SK-N-SH (cell line): ENCODE data around the gene SH3BGRL2. TPM values are rescaled to one million over a fixed set of nuclear protein-coding genes. Genes with fewer than 3 reads are reported as not detected.

Source experiments
- CTCF ChIA-PET: fragments of 300-600, 350-600 bp; formaldehyde crosslinking; extraction: SDS; loops from one replicate; lab custom pipeline; 2021; lab: Yijun Ruan, JAX
- POLR2A ChIA-PET: fragments of 350-600 bp; sonication (Branson Sonifier 250); formaldehyde crosslinking; extraction: SDS; loops from one replicate; lab custom pipeline; 2020; ENCODE audit warnings: antibody characterized with exemption, inconsistent platforms; lab: Yijun Ruan, JAX
- DNase-seq: peaks from one replicate; pipeline ENCODE4 v3.0.0; 2012
- H2AFZ ChIP-seq: fragments of 200-600 bp; sonication (generic); 2 replicates; pipeline ENCODE4 v1.8.1; 2016; ENCODE audit warnings: antibody characterized with exemption, mild to moderate bottlenecking, low read depth
- H3F3A ChIP-seq: fragments of 200-600 bp; sonication (generic); replicated peaks from 2 replicates; pipeline ENCODE3; 2016; ENCODE audit warnings: antibody characterized with exemption, mild to moderate bottlenecking; ENCODE audit not compliant: insufficient read depth
- H3K27ac ChIP-seq, 2 experiments: fragments of 200-500 bp in 1 of 2; fragments of 200-600 bp in 1 of 2; sonication (Bioruptor generic) in 1 of 2; sonication (generic), shearing (Covaris generic) in 1 of 2; 2 replicates each; pipeline versions ENCODE4 v1.5.1 to v1.6.1; 2014 to 2016; ENCODE audit warnings: low read depth in 2 of 2, inconsistent platforms in 1 of 2, low read length in 1 of 2, mild to moderate bottlenecking in 1 of 2, mixed read lengths in 1 of 2
- H3K27me3 ChIP-seq: fragments of 200-600 bp; sonication (generic), shearing (Covaris generic); 2 replicates; pipeline ENCODE4 v1.6.1; 2016; ENCODE audit warnings: mixed run types; ENCODE audit not compliant: insufficient read depth
- H3K36me3 ChIP-seq, 2 experiments: fragments of 200-500 bp in 1 of 2; fragments of 200-600 bp in 1 of 2; sonication (Bioruptor generic) in 1 of 2; sonication (generic) in 1 of 2; replicated peaks in 1 of 2; 2 replicates each; pipeline versions ENCODE3 to v1.5.1; 2014 to 2016; ENCODE audit warnings: low read length in 1 of 2, mild to moderate bottlenecking in 1 of 2; ENCODE audit not compliant: insufficient read depth in 2 of 2, control insufficient read depth in 1 of 2
- H3K4me1 ChIP-seq, 2 experiments: fragments of 200-500 bp in 1 of 2; fragments of 200-600 bp in 1 of 2; sonication (Bioruptor generic) in 1 of 2; sonication (generic), shearing (Covaris generic) in 1 of 2; 2 replicates each; pipeline versions ENCODE4 v1.5.1 to v1.6.1; 2014 to 2016; ENCODE audit warnings: low read depth in 1 of 2, low read length in 1 of 2, mixed run types in 1 of 2; ENCODE audit not compliant: insufficient read depth in 2 of 2, control insufficient read depth in 1 of 2
- H3K4me2 ChIP-seq: fragments of 200-600 bp; sonication (generic), shearing (Covaris generic); 2 replicates; pipeline ENCODE4 v1.6.1; 2017; ENCODE audit warnings: mixed run types
- H3K4me3 ChIP-seq, 2 experiments: fragments of 200-500 bp in 1 of 2; fragments of 200-600 bp in 1 of 2; sonication (Bioruptor generic) in 1 of 2; sonication (generic), shearing (Covaris generic) in 1 of 2; 2 replicates each; pipeline versions ENCODE4 v1.5.1 to v1.8.1; 2014 to 2016; ENCODE audit warnings: low read depth in 2 of 2, inconsistent platforms in 1 of 2, low read length in 1 of 2, mild to moderate bottlenecking in 1 of 2, mixed read lengths in 1 of 2, moderate library complexity in 1 of 2
- H3K79me2 ChIP-seq: fragments of 200-600 bp; sonication (generic); 2 replicates; pipeline ENCODE4 v1.8.1; 2017; ENCODE audit warnings: mild to moderate bottlenecking; ENCODE audit not compliant: insufficient read depth
- H3K9ac ChIP-seq: fragments of 200-600 bp; sonication (generic); 2 replicates; pipeline ENCODE4 v1.6.1; 2017; ENCODE audit warnings: mixed run types
- H3K9me2 ChIP-seq: fragments of 200-600 bp; sonication (generic); 2 replicates; pipeline ENCODE4 v1.6.1; 2017; ENCODE audit warnings: mixed run types
- H3K9me3 ChIP-seq: fragments of 200-600 bp; sonication (generic); 2 replicates; pipeline ENCODE4 v1.6.1; 2017; ENCODE audit warnings: mixed run types, mild to moderate bottlenecking, moderate library complexity
- H4K20me1 ChIP-seq: fragments of 200-600 bp; sonication (generic); 2 replicates; pipeline ENCODE4 v1.6.1; 2017; ENCODE audit warnings: mild to moderate bottlenecking, mixed run types; ENCODE audit not compliant: insufficient read depth
- ELF1 ChIP-seq: IDR thresholded peaks from 2 replicates; pipeline ENCODE4 v1.4.0; 2012
- NFIC ChIP-seq: IDR thresholded peaks from 2 replicates; pipeline ENCODE4 v1.4.0; 2012; ENCODE audit warnings: borderline replicate concordance
- RAD21 ChIP-seq: IDR thresholded peaks from 2 replicates; pipeline ENCODE4 v1.6.1; 2012; ENCODE audit warnings: mild to moderate bottlenecking, low read length
- REST ChIP-seq: IDR thresholded peaks from 2 replicates; pipeline ENCODE4 v1.6.1; 2012; ENCODE audit warnings: mild to moderate bottlenecking, low read depth, low read length, moderate library complexity
- TCF12 ChIP-seq: IDR thresholded peaks from 2 replicates; pipeline ENCODE4 v1.4.0; 2012
- TEAD4 ChIP-seq: IDR thresholded peaks from 2 replicates; pipeline ENCODE4 v1.4.0; 2012; ENCODE audit warnings: mild to moderate bottlenecking, borderline replicate concordance; ENCODE audit not compliant: insufficient read depth
- USF1 ChIP-seq: IDR thresholded peaks from 2 replicates; pipeline ENCODE4 v1.4.0; 2012; ENCODE audit warnings: low read depth, borderline replicate concordance
- YY1 ChIP-seq: IDR thresholded peaks from 2 replicates; pipeline ENCODE4 v1.4.0; 2012; ENCODE audit warnings: low read depth, mild to moderate bottlenecking
- WGBS: methylation state at CpG from one replicate; pipeline ENCODE4 v1.1.6; 2017; ENCODE audit warnings: low lambda C conversion rate; 5-methylcytosine and 5-hydroxymethylcytosine counted together
- polyA plus RNA-seq, 3 experiments: library from polyadenylated mRNA; depleted of rRNA; stranded (reverse); fragments of >200 nt; gene quantifications; 2 replicates each; pipeline ENCODE4 v1.2.3, GENCODE V29; 2012
- TF ChIP-seq, protein P1 (sequence below): fragments of 200-600 bp; sonication (generic); IDR thresholded peaks from 2 replicates; pipeline ENCODE4 v1.6.1; 2017; ENCODE audit warnings: antibody characterized with exemption, mild to moderate bottlenecking, moderate library complexity
- TF ChIP-seq, protein P2 (sequence below): IDR thresholded peaks from 2 replicates; pipeline ENCODE4 v1.4.0; 2012; ENCODE audit warnings: low read depth, borderline replicate concordance

Gene SH3BGRL2
- polyA plus RNA-seq, 1 of the 3 experiments (the other 2 are of a cell fraction) = 1.4 TPM

DNA sequence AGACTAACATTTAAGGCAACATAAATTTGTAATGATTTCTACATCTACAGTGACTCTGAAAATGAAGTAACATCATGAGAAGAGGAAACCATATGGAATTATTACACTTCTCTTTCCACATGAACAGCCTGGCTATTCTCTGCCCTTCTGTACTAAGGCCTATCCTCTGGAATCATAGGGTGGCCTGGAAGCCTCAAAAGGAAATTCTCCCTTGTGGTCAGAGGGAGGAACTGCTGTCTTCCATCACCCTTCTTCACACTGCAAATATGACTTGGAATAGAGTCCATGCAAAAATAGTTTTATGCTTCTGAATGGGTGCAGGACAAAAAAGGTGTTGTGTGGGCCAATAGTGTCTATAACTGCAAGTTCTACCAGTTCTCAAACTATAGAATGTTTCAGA, 44.6 kb upstream of the SH3BGRL2 start:
- Histone ChIP-seq H3K9me3 (no peaks in the 10 kb centered on the region), H3K4me3 (no peak overlapping the region; a peak in 1 of 4 replicates), H3F3A (peaks cover 3% of the 10 kb centered on the region), H3K9ac (no peak overlapping the region), H3K9me2 (no peaks in the 10 kb centered on the region), H3K79me2 (no peaks in the 10 kb centered on the region), H3K4me1 (no peaks in the 10 kb centered on the region), H3K27me3 (no peaks in the 10 kb centered on the region), H3K4me2 (no peak overlapping the region), H4K20me1 (no peaks in the 10 kb centered on the region), H3K27ac (no peak overlapping the region), H2AFZ (no peak overlapping the region), H3K36me3 (no peaks in the 10 kb centered on the region)
- TF ChIP-seq REST (no peak), RAD21 (peak; percentile 27), TEAD4 (no peak), NFIC (no peak), YY1 (no peak)
- TF ChIP-seq, protein P1, sequence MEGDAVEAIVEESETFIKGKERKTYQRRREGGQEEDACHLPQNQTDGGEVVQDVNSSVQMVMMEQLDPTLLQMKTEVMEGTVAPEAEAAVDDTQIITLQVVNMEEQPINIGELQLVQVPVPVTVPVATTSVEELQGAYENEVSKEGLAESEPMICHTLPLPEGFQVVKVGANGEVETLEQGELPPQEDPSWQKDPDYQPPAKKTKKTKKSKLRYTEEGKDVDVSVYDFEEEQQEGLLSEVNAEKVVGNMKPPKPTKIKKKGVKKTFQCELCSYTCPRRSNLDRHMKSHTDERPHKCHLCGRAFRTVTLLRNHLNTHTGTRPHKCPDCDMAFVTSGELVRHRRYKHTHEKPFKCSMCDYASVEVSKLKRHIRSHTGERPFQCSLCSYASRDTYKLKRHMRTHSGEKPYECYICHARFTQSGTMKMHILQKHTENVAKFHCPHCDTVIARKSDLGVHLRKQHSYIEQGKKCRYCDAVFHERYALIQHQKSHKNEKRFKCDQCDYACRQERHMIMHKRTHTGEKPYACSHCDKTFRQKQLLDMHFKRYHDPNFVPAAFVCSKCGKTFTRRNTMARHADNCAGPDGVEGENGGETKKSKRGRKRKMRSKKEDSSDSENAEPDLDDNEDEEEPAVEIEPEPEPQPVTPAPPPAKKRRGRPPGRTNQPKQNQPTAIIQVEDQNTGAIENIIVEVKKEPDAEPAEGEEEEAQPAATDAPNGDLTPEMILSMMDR = peak; percentile 58
- ChIA-PET CTCF (interaction anchor here (1.0 kb wide), 1 partner anchor 11 kb away, joined by 3 read pairs; no protein-coding TSS in a partner anchor), POLR2A (no interaction called here)
- peak; percentile 52 for DNase-seq

GRCh38 chr6:79589701-79590100, 41.4 kb upstream of the SH3BGRL2 start:
- no peaks in the 10 kb centered on the region for H3K4me1 ChIP-seq
- H3K79me2 ChIP-seq = no peaks in the 10 kb centered on the region
- ChIA-PET POLR2A (no interaction called here), CTCF (no interaction called here)
- TF ChIP-seq, protein P2, sequence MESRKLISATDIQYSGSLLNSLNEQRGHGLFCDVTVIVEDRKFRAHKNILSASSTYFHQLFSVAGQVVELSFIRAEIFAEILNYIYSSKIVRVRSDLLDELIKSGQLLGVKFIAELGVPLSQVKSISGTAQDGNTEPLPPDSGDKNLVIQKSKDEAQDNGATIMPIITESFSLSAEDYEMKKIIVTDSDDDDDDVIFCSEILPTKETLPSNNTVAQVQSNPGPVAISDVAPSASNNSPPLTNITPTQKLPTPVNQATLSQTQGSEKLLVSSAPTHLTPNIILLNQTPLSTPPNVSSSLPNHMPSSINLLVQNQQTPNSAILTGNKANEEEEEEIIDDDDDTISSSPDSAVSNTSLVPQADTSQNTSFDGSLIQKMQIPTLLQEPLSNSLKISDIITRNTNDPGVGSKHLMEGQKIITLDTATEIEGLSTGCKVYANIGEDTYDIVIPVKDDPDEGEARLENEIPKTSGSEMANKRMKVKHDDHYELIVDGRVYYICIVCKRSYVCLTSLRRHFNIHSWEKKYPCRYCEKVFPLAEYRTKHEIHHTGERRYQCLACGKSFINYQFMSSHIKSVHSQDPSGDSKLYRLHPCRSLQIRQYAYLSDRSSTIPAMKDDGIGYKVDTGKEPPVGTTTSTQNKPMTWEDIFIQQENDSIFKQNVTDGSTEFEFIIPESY = no peak
- TF ChIP-seq TCF12 = no peak
- no peak for TF ChIP-seq USF1
- TF ChIP-seq ELF1 = no peak
- no peak for TF ChIP-seq REST
- H3K9me2 ChIP-seq = no peaks in the 10 kb centered on the region
- no peaks in the 10 kb centered on the region for H3K9me3 ChIP-seq
- no peak for DNase-seq
- H3K9ac ChIP-seq = no peak overlapping the region
- no peaks in the 10 kb centered on the region for H3K27me3 ChIP-seq
- H3K4me3 ChIP-seq = no peak overlapping the region
- H3K36me3 ChIP-seq = no peaks in the 10 kb centered on the region
- no peak overlapping the region for H3K4me2 ChIP-seq
- no peaks in the 10 kb centered on the region for H4K20me1 ChIP-seq
- H2AFZ ChIP-seq = no peak overlapping the region
- H3K27ac ChIP-seq = no peak overlapping the region
- WGBS = 74% methylated on average over 7 of the region's 7 CpGs
- H3F3A ChIP-seq = peaks cover 3% of the 10 kb centered on the region
